Neural cell (in vitro differentiated cells): ENCODE measurements around the gene DST. TPM values are rescaled to one million over a fixed set of nuclear protein-coding genes. Genes with fewer than 3 reads are reported as not detected.

Experiments used
- H2AFZ ChIP-seq: fragments of 200-600, 300-800 bp; sonication (generic), shearing (Covaris generic); 2 replicates; pipeline ENCODE4 v1.6.0; 2014; ENCODE audit warnings: low read depth, mild to moderate bottlenecking, antibody characterized with exemption, low read length, moderate library complexity
- H3F3A ChIP-seq: fragments of 200-600 bp; shearing (Covaris generic); 2 replicates; pipeline ENCODE4 v1.6.1; 2016; ENCODE audit warnings: mild to moderate bottlenecking, moderate library complexity, mixed read lengths, antibody characterized with exemption, low read length; ENCODE audit not compliant: insufficient read depth, poor library complexity, severe bottlenecking
- H3K27ac ChIP-seq: fragments of 200-600, 300-800 bp; sonication (generic), shearing (Covaris generic); 2 replicates; pipeline ENCODE4 v1.5.1; 2014; ENCODE audit warnings: mild to moderate bottlenecking, low read length, moderate library complexity
- H3K27me3 ChIP-seq: fragments of 300-800, 200-600 bp; sonication (generic), shearing (Covaris generic); 2 replicates; pipeline ENCODE4 v1.6.0; 2014; ENCODE audit warnings: mild to moderate bottlenecking, low read depth, low read length, moderate library complexity; ENCODE audit not compliant: insufficient read depth
- H3K36me3 ChIP-seq: fragments of 300-800, 200-600 bp; sonication (generic), shearing (Covaris generic); 2 replicates; pipeline ENCODE4 v1.5.1; 2014; ENCODE audit warnings: mild to moderate bottlenecking, antibody characterized with exemption, low read length, moderate library complexity; ENCODE audit not compliant: insufficient read depth
- H3K4me2 ChIP-seq: fragments of 300-800, 200-600 bp; sonication (generic), shearing (Covaris generic); 2 replicates; pipeline ENCODE4 v1.6.0; 2014; ENCODE audit warnings: mild to moderate bottlenecking, low read length
- H3K4me3 ChIP-seq: fragments of 300-800, 200-600 bp; sonication (generic), shearing (Covaris generic); 2 replicates; pipeline ENCODE4 v1.5.1; 2014; ENCODE audit warnings: mild to moderate bottlenecking, low read length, moderate library complexity
- H3K79me2 ChIP-seq: fragments of 200-600 bp; shearing (Covaris generic); replicated peaks from 2 replicates; pipeline ENCODE4 v1.6.0; 2014; ENCODE audit warnings: mild to moderate bottlenecking, low read length, moderate library complexity; ENCODE audit not compliant: insufficient read depth
- H3K9ac ChIP-seq: fragments of 300-800, 200-600 bp; sonication (generic), shearing (Covaris generic); 2 replicates; pipeline ENCODE4 v1.6.1; 2016; ENCODE audit warnings: mild to moderate bottlenecking, low read length, mixed read lengths
- H3K9me2 ChIP-seq: fragments of 200-600 bp; shearing (Covaris generic); 2 replicates; pipeline ENCODE4 v1.6.1; 2016; ENCODE audit warnings: mild to moderate bottlenecking, low read length, mixed read lengths; ENCODE audit not compliant: insufficient read depth
- H3K9me3 ChIP-seq: fragments of 200-600, 300-800 bp; sonication (generic), shearing (Covaris generic); 2 replicates; pipeline ENCODE4 v1.6.1; 2016; ENCODE audit warnings: mild to moderate bottlenecking, mixed run types, low read length, moderate library complexity, mixed read lengths
- H4K20me1 ChIP-seq: fragments of 200-600 bp; shearing (Covaris generic); 2 replicates; pipeline ENCODE4 v1.6.1; 2016; ENCODE audit warnings: mild to moderate bottlenecking, mixed run types; ENCODE audit not compliant: insufficient read depth
- EP300 ChIP-seq: fragments of 450-650 bp; conservative IDR thresholded peaks from 2 replicates; pipeline ENCODE4 v1.6.1; 2014; ENCODE audit warnings: antibody characterized with exemption, mild to moderate bottlenecking, moderate library complexity; ENCODE audit not compliant: poor library complexity, severe bottlenecking
- EZH2 ChIP-seq: fragments of 200-600, 300-800 bp; shearing (Covaris generic), sonication (generic); IDR thresholded peaks from 2 replicates; pipeline ENCODE4 v1.6.1; 2014; ENCODE audit warnings: antibody characterized with exemption, low read length, borderline replicate concordance, mild to moderate bottlenecking; ENCODE audit not compliant: insufficient read depth, poor library complexity, severe bottlenecking
- MXI1 ChIP-seq: fragments of 450-650 bp; conservative IDR thresholded peaks from 2 replicates; pipeline ENCODE4 v1.6.1; 2014; ENCODE audit warnings: antibody characterized with exemption, mild to moderate bottlenecking; ENCODE audit not compliant: poor library complexity, severe bottlenecking
- POLR2AphosphoS5 ChIP-seq: IDR thresholded peaks from 2 replicates; pipeline ENCODE4 v1.6.1; 2012
- RAD21 ChIP-seq: fragments of 450-650 bp; conservative IDR thresholded peaks from 2 replicates; pipeline ENCODE4 v1.6.1; 2014; ENCODE audit warnings: antibody characterized with exemption, mild to moderate bottlenecking, moderate library complexity
- SMC3 ChIP-seq: fragments of 450-650 bp; conservative IDR thresholded peaks from 2 replicates; pipeline ENCODE4 v1.6.1; 2014; ENCODE audit warnings: antibody characterized with exemption, mild to moderate bottlenecking, moderate library complexity; ENCODE audit not compliant: poor library complexity
- TAF1 ChIP-seq: IDR thresholded peaks from 2 replicates; pipeline ENCODE4 v1.6.1; 2012; ENCODE audit warnings: low read depth
- polyA plus RNA-seq: library from polyadenylated mRNA; depleted of rRNA; stranded (reverse); fragments of >200 nt; gene quantifications from 2 replicates; pipeline ENCODE4 v1.2.3, GENCODE V29; 2014
- TF ChIP-seq, protein P1 (sequence below): IDR thresholded peaks from 2 replicates; pipeline ENCODE4 v1.6.1; 2012; ENCODE audit warnings: borderline replicate concordance
- TF ChIP-seq, protein P2 (sequence below): fragments of 450-650 bp; IDR thresholded peaks from 2 replicates; pipeline ENCODE4 v1.5.1; 2014; ENCODE audit warnings: antibody characterized with exemption, mild to moderate bottlenecking, moderate library complexity; ENCODE audit not compliant: poor library complexity, severe bottlenecking

Gene DST
- polyA plus RNA-seq, 1 donor from 2014 or later, result 118 TPM

DNA sequence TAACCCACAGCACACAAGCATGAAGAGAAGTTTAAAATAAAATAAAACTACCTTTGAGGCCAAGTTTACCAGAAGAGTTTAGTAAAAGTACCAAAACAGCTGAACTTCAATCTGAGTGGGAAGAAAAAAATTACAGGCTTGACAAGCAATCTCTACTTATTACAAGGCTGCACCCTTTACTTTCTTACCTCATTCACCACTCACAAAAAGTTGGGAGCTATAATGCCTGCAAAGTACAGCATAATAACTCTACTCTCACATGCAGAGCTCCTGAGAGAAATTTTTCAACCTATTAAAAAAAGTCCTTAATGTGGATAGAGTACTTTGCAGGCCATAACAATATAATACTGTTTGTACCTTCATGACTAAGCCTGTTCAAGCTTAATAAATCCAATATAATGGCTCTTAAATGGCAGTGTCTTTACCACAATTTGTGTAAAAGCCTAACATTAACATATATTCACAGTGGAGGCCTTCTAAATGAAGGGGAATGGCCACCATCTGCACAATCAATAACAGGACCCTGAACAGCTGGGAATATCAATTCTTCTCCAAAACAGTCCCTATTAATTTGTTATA is 103.1 kb downstream of the DST start:
- H3K9ac ChIP-seq, result no peak overlapping the region
- no peaks in the 10 kb centered on the region for H3K27me3 ChIP-seq
- no peaks in the 10 kb centered on the region for H3K36me3 ChIP-seq
- H2AFZ ChIP-seq, result no peak overlapping the region
- H4K20me1 ChIP-seq, result no peaks in the 10 kb centered on the region
- H3K4me2 ChIP-seq, result no peak overlapping the region
- no peak overlapping the region for H3K27ac ChIP-seq
- H3K4me3 ChIP-seq, result no peak overlapping the region
- no peaks in the 10 kb centered on the region for H3K9me3 ChIP-seq
- peaks cover 4% of the 10 kb centered on the region for H3F3A ChIP-seq
- TF ChIP-seq TAF1, result no peak
- TF ChIP-seq RAD21, result no peak
- no peak for TF ChIP-seq POLR2AphosphoS5
- no peak for TF ChIP-seq EZH2
- TF ChIP-seq SMC3, result no peak
- TF ChIP-seq EP300, result no peak
- TF ChIP-seq MXI1, result no peak
- TF ChIP-seq, protein P1, sequence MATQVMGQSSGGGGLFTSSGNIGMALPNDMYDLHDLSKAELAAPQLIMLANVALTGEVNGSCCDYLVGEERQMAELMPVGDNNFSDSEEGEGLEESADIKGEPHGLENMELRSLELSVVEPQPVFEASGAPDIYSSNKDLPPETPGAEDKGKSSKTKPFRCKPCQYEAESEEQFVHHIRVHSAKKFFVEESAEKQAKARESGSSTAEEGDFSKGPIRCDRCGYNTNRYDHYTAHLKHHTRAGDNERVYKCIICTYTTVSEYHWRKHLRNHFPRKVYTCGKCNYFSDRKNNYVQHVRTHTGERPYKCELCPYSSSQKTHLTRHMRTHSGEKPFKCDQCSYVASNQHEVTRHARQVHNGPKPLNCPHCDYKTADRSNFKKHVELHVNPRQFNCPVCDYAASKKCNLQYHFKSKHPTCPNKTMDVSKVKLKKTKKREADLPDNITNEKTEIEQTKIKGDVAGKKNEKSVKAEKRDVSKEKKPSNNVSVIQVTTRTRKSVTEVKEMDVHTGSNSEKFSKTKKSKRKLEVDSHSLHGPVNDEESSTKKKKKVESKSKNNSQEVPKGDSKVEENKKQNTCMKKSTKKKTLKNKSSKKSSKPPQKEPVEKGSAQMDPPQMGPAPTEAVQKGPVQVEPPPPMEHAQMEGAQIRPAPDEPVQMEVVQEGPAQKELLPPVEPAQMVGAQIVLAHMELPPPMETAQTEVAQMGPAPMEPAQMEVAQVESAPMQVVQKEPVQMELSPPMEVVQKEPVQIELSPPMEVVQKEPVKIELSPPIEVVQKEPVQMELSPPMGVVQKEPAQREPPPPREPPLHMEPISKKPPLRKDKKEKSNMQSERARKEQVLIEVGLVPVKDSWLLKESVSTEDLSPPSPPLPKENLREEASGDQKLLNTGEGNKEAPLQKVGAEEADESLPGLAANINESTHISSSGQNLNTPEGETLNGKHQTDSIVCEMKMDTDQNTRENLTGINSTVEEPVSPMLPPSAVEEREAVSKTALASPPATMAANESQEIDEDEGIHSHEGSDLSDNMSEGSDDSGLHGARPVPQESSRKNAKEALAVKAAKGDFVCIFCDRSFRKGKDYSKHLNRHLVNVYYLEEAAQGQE, result no peak
- TF ChIP-seq, protein P2, sequence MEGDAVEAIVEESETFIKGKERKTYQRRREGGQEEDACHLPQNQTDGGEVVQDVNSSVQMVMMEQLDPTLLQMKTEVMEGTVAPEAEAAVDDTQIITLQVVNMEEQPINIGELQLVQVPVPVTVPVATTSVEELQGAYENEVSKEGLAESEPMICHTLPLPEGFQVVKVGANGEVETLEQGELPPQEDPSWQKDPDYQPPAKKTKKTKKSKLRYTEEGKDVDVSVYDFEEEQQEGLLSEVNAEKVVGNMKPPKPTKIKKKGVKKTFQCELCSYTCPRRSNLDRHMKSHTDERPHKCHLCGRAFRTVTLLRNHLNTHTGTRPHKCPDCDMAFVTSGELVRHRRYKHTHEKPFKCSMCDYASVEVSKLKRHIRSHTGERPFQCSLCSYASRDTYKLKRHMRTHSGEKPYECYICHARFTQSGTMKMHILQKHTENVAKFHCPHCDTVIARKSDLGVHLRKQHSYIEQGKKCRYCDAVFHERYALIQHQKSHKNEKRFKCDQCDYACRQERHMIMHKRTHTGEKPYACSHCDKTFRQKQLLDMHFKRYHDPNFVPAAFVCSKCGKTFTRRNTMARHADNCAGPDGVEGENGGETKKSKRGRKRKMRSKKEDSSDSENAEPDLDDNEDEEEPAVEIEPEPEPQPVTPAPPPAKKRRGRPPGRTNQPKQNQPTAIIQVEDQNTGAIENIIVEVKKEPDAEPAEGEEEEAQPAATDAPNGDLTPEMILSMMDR, result no peak
- no peaks in the 10 kb centered on the region for H3K9me2 ChIP-seq
- H3K79me2 ChIP-seq, result peaks cover 15% of the 10 kb centered on the region

DNA sequence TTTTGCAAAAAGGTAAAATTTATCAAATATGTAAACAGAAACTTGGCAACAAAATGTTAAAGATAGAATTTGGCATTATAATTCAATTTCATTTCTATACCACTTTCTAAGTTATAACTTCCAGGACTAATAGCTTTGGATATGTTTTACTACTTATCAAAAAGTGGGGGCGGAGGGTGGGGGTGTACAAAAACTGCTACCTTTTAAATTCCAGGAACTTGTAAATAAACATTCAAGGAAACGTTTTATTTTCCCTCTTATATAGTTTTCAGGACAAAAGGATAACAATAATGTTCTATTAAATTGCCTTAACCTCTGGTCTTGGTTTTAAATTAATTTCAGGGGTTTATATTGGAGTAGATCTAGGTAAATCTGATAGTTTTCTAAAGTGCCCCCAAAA is 103.8 kb downstream of the DST start:
- H3K9me2 ChIP-seq, result no peaks in the 10 kb centered on the region
- no peak for TF ChIP-seq RAD21
- TF ChIP-seq SMC3, result no peak
- TF ChIP-seq, protein P1, result no peak
- TF ChIP-seq EP300, result no peak
- no peak for TF ChIP-seq POLR2AphosphoS5
- TF ChIP-seq EZH2, result no peak
- no peak overlapping the region for H3K4me3 ChIP-seq
- H4K20me1 ChIP-seq, result no peaks in the 10 kb centered on the region
- no peaks in the 10 kb centered on the region for H3K27me3 ChIP-seq
- H3F3A ChIP-seq, result peaks cover 4% of the 10 kb centered on the region
- H3K27ac ChIP-seq, result no peak overlapping the region
- no peaks in the 10 kb centered on the region for H3K36me3 ChIP-seq
- no peak overlapping the region for H3K4me2 ChIP-seq
- H3K9ac ChIP-seq, result no peak overlapping the region
- H2AFZ ChIP-seq, result no peak overlapping the region
- H3K79me2 ChIP-seq, result peaks cover 15% of the 10 kb centered on the region
- no peaks in the 10 kb centered on the region for H3K9me3 ChIP-seq
